ENCODE results near the gene ERMN. TPM values are rescaled to one million over a fixed set of nuclear protein-coding genes. Genes with fewer than 3 reads are reported as not detected.

ERMN gene
- total RNA-seq, 2 experiments from 2014 or later, result 1.0 to 1.8 TPM

Other genes starting within 250 kb of the ERMN start
- under 1 TPM in 1 of 2 experiments, not detected in 1; 0.04 TPM for gene GALNT5, start 68.1 kb downstream of the ERMN start, total RNA-seq
- 100 to 1,000 TPM; 470 to 536 TPM for gene CYTIP, start 118.3 kb upstream of the ERMN start, total RNA-seq